ENCODE data around the gene ASB15.

Gene ASB15

GRCh38 chr7:123665896-123666295, 64.3 kb downstream of the ASB15 start:
- Histone ChIP-seq H3K79me2 (no peaks in the 10 kb centered on the region), H3K9me3 (ENCODE audit: control insufficient read depth, low read length) (no peaks in the 10 kb centered on the region), H3K4me2 (ENCODE audit: low read length) (no peak overlapping the region), H3K4me3 (ENCODE audit: low read depth, low read length) (no peak overlapping the region), H3K27ac (peak overlapping the region; percentile 11), H3K36me3 (ENCODE audit: control insufficient read depth, insufficient read depth, low read length) (no peaks in the 10 kb centered on the region), H3K4me1 (peaks cover 31% of the 10 kb centered on the region), H2AFZ (peak overlapping the region; percentile 64), H3K27me3 (ENCODE audit: control insufficient read depth, insufficient read depth, low read length) (no peaks in the 10 kb centered on the region), H3K9ac (no peak overlapping the region)
- no peak for TF ChIP-seq CTCF (IDR thresholded peaks at IDR 0.05)

- Histone ChIP-seq H2AFZ (no peak overlapping the region), H3K36me3 (ENCODE audit: control insufficient read depth, insufficient read depth, low read length) (no peaks in the 10 kb centered on the region), H3K9me3 (ENCODE audit: control insufficient read depth, low read length) (no peaks in the 10 kb centered on the region), H3K4me3 (ENCODE audit: low read depth, low read length) (no peak overlapping the region), H3K4me2 (ENCODE audit: low read length) (no peak overlapping the region), H3K27ac (peak overlapping the region; percentile 11), H3K9ac (no peak overlapping the region), H3K79me2 (no peaks in the 10 kb centered on the region), H3K4me1 (peaks cover 27% of the 10 kb centered on the region), H3K27me3 (ENCODE audit: control insufficient read depth, insufficient read depth, low read length) (no peaks in the 10 kb centered on the region)
- TF ChIP-seq CTCF (IDR thresholded peaks at IDR 0.05): no peak
These were observed 64.9 kb downstream of the ASB15 start for GRCh38 chr7:123666492-123666891.

GRCh38 chr7:123669485-123669884, 67.9 kb downstream of the ASB15 start:
- no peak for TF ChIP-seq CTCF (IDR thresholded peaks at IDR 0.05)
- Histone ChIP-seq H3K9me3 (ENCODE audit: control insufficient read depth, low read length) (no peaks in the 10 kb centered on the region), H2AFZ (no peak overlapping the region), H3K4me3 (ENCODE audit: low read depth, low read length) (no peak overlapping the region), H3K36me3 (ENCODE audit: control insufficient read depth, insufficient read depth, low read length) (no peaks in the 10 kb centered on the region), H3K4me1 (peaks cover 30% of the 10 kb centered on the region), H3K27me3 (ENCODE audit: control insufficient read depth, insufficient read depth, low read length) (no peaks in the 10 kb centered on the region), H3K79me2 (no peaks in the 10 kb centered on the region), H3K9ac (no peak overlapping the region), H3K4me2 (ENCODE audit: low read length) (no peak overlapping the region), H3K27ac (no peak overlapping the region)

GRCh38 chr7:123673137-123673732, 71.6 kb downstream of the ASB15 start:
- Histone ChIP-seq H3K27ac (no peak overlapping the region), H3K4me3 (ENCODE audit: low read depth, low read length) (no peak overlapping the region), H3K4me2 (ENCODE audit: low read length) (no peak overlapping the region), H3K36me3 (ENCODE audit: control insufficient read depth, insufficient read depth, low read length) (no peaks in the 10 kb centered on the region), H3K9me3 (ENCODE audit: control insufficient read depth, low read length) (no peaks in the 10 kb centered on the region), H3K79me2 (no peaks in the 10 kb centered on the region), H3K27me3 (ENCODE audit: control insufficient read depth, insufficient read depth, low read length) (no peaks in the 10 kb centered on the region), H3K4me1 (peaks cover 8% of the 10 kb centered on the region), H2AFZ (no peak overlapping the region), H3K9ac (no peak overlapping the region)
- no peak for TF ChIP-seq CTCF (IDR thresholded peaks at IDR 0.05)

- TF ChIP-seq CTCF (IDR thresholded peaks at IDR 0.05): no peak
- no peaks in the 10 kb centered on the region for H3K79me2 ChIP-seq
- peaks cover 8% of the 10 kb centered on the region for H3K4me1 ChIP-seq
- no peak overlapping the region for H2AFZ ChIP-seq
- no peak overlapping the region for H3K9ac ChIP-seq
- no peaks in the 10 kb centered on the region for H3K36me3 ChIP-seq (ENCODE audit: control insufficient read depth, insufficient read depth, low read length)
- no peak overlapping the region for H3K4me2 ChIP-seq (ENCODE audit: low read length)
- no peaks in the 10 kb centered on the region for H3K27me3 ChIP-seq (ENCODE audit: control insufficient read depth, insufficient read depth, low read length)
- no peaks in the 10 kb centered on the region for H3K9me3 ChIP-seq (ENCODE audit: control insufficient read depth, low read length)
- H3K4me3 ChIP-seq (ENCODE audit: low read depth, low read length): no peak overlapping the region
- no peak overlapping the region for H3K27ac ChIP-seq
These were observed 72.3 kb downstream of the ASB15 start for GRCh38 chr7:123673752-123674398.
